WTC11 (cell line): ENCODE results near the gene PTCSC3.

Experiments used
- E2F4 ChIP-seq: sonication (generic); formaldehyde crosslinking; IDR thresholded peaks from 2 replicates; pipeline ENCODE4 v1.8.1; 2022; ENCODE audit warnings: low read depth, mild to moderate bottlenecking, moderate library complexity, missing genetic modification reagents, borderline replicate concordance
- GABPB1 ChIP-seq: sonication (generic); formaldehyde crosslinking; IDR thresholded peaks from 2 replicates; pipeline ENCODE4 v1.8.1; 2023; ENCODE audit warnings: mild to moderate bottlenecking, missing genetic modification reagents
- MAX ChIP-seq: sonication (generic); formaldehyde crosslinking; IDR thresholded peaks from 2 replicates; pipeline ENCODE4 v1.8.0; 2022; ENCODE audit warnings: mild to moderate bottlenecking, missing genetic modification reagents
- SP1 ChIP-seq: sonication (generic); formaldehyde crosslinking; conservative IDR thresholded peaks from 2 replicates; pipeline ENCODE4 v1.8.1; 2022; ENCODE audit warnings: missing genetic modification reagents
- STAT6 ChIP-seq: sonication (generic); formaldehyde crosslinking; conservative IDR thresholded peaks from 2 replicates; pipeline ENCODE4 v1.8.1; 2023; ENCODE audit warnings: mild to moderate bottlenecking, low read depth, missing genetic modification reagents, moderate library complexity
- USF2 ChIP-seq: sonication (generic); formaldehyde crosslinking; IDR thresholded peaks from 2 replicates; pipeline ENCODE4 v1.8.1; 2023; ENCODE audit warnings: mild to moderate bottlenecking, missing genetic modification reagents, moderate library complexity
- ZMAT4 ChIP-seq: fragments of 250-450 bp; sonication (Bioruptor Pico); IDR thresholded peaks from 2 replicates; pipeline ENCODE4 v1.9.0; 2021; ENCODE audit warnings: mild to moderate bottlenecking
- TF ChIP-seq, protein P1 (sequence below): fragments of 200-600 bp; IDR thresholded peaks from 2 replicates; pipeline ENCODE4 v1.8.0; 2022; ENCODE audit warnings: antibody characterized with exemption
- TF ChIP-seq, protein P2 (sequence below): sonication (generic); formaldehyde crosslinking; IDR thresholded peaks from 2 replicates; pipeline ENCODE4 v1.8.1; 2023; ENCODE audit warnings: mild to moderate bottlenecking, missing genetic modification reagents, moderate library complexity

DNA sequence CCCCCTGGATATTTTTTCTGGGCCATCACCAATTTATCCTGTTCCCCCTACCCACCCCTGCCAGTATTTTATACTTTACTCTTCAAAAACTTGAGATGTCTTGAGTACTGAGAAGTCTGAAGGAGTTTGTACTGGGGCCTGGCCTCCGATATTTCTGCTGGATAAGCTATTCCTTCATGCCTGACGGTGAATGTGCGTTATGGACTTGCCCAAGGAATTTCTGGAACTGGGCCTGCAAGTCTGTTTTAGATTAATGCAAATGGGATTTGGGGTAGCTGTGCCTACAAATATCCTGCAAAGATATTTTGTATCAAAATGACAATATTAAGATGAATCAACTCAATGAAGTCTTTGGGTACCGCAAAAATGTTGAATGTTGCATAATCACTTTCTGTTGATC is at the start of gene PTCSC3:
- TF ChIP-seq USF2 (CRISPR knock-in tag) (no peak), SP1 (no peak), E2F4 (CRISPR knock-in tag) (no peak), MAX (CRISPR knock-in tag) (no peak), ZMAT4 (CRISPR knock-in tag) (no peak), GABPB1 (CRISPR knock-in tag) (no peak), STAT6 (no peak)
- TF ChIP-seq, protein P1, sequence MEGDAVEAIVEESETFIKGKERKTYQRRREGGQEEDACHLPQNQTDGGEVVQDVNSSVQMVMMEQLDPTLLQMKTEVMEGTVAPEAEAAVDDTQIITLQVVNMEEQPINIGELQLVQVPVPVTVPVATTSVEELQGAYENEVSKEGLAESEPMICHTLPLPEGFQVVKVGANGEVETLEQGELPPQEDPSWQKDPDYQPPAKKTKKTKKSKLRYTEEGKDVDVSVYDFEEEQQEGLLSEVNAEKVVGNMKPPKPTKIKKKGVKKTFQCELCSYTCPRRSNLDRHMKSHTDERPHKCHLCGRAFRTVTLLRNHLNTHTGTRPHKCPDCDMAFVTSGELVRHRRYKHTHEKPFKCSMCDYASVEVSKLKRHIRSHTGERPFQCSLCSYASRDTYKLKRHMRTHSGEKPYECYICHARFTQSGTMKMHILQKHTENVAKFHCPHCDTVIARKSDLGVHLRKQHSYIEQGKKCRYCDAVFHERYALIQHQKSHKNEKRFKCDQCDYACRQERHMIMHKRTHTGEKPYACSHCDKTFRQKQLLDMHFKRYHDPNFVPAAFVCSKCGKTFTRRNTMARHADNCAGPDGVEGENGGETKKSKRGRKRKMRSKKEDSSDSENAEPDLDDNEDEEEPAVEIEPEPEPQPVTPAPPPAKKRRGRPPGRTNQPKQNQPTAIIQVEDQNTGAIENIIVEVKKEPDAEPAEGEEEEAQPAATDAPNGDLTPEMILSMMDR: no peak
- TF ChIP-seq, protein P2, sequence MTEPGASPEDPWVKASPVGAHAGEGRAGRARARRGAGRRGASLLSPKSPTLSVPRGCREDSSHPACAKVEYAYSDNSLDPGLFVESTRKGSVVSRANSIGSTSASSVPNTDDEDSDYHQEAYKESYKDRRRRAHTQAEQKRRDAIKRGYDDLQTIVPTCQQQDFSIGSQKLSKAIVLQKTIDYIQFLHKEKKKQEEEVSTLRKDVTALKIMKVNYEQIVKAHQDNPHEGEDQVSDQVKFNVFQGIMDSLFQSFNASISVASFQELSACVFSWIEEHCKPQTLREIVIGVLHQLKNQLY (CRISPR knock-in tag): no peak
